Central memory CD4-positive, alpha-beta T cell (primary cell): Measurements from ENCODE around the gene PDGFRB.
"Not testable (repeated sequence)": the region's sequence is repeated elsewhere in the genome, so short reads cannot be mapped to it uniquely, and the experiment has no call there.

Experiments
- DNase-seq: peaks from one replicate; pipeline ENCODE4 v3.0.0; 2022

The PDGFRB gene

GRCh38 chr5:150112201-150113046 is 43.2 kb downstream of the PDGFRB start:
- DNase-seq, result no peak

GRCh38 chr5:150111122-150111521 is 44.5 kb downstream of the PDGFRB start:
- DNase-seq, result no peak

DNA sequence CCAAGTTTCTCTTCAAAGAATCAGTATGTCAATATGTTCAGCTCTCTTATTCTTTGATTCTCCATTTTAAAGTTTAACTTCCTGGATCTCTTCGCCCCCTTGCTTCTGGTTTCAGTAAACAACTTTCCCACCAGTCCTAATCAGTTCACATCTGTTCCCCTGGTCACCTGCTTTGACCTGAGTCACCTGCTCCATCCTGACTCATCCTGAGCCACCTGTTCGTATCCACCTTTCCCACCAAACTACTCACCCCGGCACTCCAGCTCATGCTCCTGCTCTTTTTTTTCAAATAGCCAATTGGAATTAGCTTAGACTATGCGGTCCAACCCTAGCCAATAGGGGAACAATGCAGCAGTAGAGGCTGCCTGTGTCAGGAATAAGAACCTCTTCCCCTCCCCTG is 45.7 kb downstream of the PDGFRB start:
- DNase-seq, result no peak

GRCh38 chr5:150108711-150109514 is 46.7 kb downstream of the PDGFRB start:
- DNase-seq, result no peak

- no peak for DNase-seq
Observed at GRCh38 chr5:150107909-150108447, 47.7 kb downstream of the PDGFRB start.

DNA sequence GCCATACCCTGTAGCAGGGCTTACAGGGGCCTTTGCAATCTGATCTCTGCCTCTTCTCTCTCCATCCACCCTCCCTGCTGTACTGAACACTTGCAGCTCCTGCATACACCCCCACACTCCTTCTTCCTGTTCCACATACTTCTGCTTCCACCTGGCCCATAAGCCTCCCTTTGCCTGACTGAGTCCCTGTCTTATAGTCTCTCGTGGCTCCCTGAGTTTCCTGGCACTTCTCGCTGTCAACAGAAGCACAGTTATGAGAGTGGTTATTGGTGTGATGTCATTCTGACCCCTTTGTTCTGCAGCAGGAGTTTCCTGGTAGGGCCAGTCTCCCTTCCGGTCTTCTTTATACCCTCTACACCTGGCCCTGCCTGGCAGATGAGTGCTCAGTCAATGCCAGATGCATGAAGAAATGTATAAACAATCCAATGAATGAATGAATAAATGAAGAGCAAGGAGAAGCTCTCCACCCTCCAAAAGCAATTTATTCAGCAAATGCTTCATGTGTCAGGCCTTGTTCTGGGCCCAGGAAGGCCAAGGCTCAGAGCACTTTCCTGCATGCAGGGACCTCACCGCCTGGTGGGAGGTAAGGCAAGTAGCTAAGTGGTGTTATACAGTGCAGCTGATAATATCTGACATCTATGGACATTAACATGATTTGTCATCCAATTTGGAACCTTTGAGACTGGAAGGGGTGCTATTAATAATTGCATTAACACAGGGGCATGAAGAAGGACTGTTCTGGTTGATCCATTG is 48.8 kb downstream of the PDGFRB start:
- DNase-seq, result no peak

- no peak for DNase-seq
Observed at GRCh38 chr5:150105928-150106615, 49.6 kb downstream of the PDGFRB start.

- DNase-seq, result no peak
Observed at GRCh38 chr5:150104550-150104870, 51.1 kb downstream of the PDGFRB start.

DNA sequence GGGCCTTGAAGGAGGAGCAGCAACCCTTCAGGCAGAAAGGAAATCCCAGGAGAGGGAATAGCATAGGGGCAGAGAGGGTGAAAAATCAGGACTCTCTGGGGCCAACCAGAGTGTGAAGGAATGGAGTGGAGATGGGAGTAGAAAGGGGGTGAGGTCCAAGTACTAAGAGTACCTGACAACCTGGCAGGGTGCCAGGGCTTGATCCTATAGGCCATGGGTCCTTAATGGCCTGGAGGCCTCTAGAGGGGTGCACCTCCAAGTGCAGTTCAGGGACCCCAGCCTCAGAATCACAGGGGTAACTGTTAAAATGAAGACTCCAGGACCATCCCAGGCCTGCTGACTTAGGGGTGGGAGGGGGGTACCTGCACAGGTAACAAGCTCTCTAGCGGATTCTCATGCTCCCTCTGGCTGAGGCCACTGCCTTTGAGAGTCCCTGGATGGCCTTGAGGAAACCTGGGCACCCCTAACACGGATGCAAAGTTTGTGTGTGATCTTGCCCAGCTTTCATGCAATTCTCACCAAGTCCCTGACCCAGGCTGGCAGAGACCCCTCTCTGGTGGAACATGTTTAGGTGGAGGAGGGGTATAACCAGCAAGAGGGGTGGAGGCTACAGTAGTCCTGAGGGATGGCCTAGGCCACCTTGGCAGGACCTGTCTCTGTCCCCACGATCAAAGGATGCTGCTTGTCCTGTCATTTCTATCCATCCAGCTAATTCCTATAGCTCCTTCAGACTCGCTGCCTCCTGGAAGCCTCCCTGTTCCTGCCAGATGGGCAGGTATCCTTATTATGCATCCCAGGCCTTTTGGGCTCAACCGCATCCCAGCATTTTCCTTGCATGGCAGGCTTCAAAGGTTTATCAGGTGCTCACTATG is 51.7 kb downstream of the PDGFRB start:
- no peak for DNase-seq

DNA sequence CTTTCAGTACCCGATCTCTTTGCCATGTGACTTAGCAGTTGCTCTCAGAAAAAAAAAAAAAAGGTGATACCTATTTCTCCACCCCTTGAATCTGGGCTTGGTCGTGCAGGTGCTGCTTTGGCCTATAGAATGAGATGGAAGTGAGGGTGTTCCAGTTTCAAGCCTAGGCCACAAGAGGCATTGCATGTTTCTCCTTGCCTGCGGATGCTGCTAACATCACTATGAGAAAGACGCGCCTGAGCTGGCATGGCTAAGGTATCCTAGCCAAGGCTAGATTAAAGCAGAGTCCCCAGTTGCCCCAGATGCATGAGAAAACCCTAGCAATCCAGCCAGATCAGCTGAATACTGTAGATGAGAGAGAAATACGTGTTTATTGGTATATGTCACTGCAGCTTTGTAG is 54.6 kb downstream of the PDGFRB start:
- DNase-seq, result no peak

GRCh38 chr5:150097152-150097551 is 58.5 kb downstream of the PDGFRB start:
- no peak for DNase-seq

- no peak for DNase-seq
Observed at GRCh38 chr5:150092159-150092787, 63.4 kb downstream of the PDGFRB start.

DNA sequence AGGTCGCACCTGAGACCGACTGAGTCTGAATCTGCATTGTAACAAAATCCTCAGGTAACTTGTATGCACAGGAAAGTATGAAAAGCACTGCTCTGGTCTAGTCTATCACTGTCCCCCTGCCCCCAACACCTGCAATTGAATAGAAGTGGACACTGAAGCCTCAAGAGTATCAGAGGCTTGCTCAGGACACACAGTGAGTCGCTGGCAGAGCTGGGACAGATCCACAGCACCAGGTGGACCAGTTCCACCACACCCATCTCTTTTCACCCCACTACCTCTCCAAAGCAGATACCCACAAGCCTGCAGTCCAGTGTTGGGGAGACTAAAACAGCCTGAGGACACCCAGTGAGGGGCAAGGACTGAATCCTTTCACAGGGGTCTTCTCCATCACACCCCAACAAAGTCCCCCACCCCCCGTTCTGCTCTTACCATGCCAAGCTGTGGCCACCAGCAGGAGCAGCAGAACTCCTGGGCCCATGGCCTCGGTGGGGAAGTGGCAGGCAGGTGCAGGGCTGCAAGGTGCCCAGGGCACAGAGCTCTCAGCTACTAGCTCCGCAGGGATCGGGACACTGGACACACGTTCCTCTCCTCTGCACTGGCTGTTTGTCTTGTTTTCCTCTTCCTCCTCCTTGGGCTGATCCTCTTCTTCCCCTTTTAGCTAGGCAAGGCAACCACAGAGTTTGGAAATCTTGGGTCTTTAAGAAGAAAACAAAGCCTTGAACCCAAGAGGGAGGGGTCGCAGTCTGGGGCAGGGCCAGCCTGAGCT is 69.5 kb downstream of the PDGFRB start, which contains the start of gene CSF1R:
Gene CSF1R, minus strand, starts transcription at position 605 of the 766 bp plus-strand sequence. Its CDS starts 127 bp downstream, at position 478.
- no peak for DNase-seq

- no peak for DNase-seq
Observed at GRCh38 chr5:150085191-150085912, 70.3 kb downstream of the PDGFRB start.

- not testable (repeated sequence) for DNase-seq
Observed at GRCh38 chr5:150084754-150085153, 70.9 kb downstream of the PDGFRB start.

- DNase-seq, result no peak
Observed at GRCh38 chr5:150082889-150083288, 72.8 kb downstream of the PDGFRB start.

GRCh38 chr5:150082374-150082773 is 73.3 kb downstream of the PDGFRB start:
- no peak for DNase-seq

DNA sequence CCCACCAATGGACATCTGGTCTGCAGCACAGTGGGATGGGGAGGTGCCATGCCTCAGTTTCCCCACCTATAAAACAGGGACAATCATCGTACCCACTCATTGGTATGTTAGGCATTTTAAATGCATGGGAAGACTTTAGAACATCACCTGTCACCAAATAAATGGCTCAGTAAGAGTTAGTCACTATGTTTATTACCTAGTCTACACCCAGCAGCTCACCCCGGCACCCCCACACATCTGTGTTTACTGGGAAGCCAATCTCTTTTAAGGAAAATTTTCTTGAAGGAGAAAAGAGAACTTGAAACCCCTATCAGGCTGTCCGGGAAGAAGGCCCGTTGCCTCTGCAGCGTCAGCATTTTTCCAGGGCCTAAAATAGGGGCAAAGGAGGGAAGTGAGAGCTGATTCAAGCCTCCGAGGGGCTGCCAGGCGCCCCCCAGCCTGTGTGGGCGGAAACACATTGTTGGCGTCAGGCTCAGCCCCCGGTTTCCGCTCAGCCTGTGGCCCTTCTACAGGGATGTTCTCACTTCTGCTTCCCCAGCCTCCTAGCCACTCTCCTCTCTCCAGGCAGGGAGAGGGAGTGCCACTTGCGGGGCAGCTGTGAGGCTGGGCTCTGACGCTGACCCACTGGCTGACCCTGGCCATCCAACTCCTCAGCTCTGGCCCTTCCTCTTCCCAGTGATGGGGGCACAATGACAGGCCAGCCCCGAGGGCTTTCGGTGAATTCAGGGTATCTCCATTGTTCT is 73.9 kb downstream of the PDGFRB start:
- no peak for DNase-seq
